ENCODE data around the gene TTLL4. TPM values are rescaled to one million over a fixed set of nuclear protein-coding genes. Genes with fewer than 3 reads are reported as not detected.
"Not testable (repeated sequence)": the region's sequence is repeated elsewhere in the genome, so short reads cannot be mapped to it uniquely, and the experiment has no call there.

TTLL4 gene
- 10 to 100 TPM; 18.9 to 42.3 (median 34.7) TPM for polyA plus RNA-seq (ENCODE audit: insufficient read length in 4 of 4)

DNA sequence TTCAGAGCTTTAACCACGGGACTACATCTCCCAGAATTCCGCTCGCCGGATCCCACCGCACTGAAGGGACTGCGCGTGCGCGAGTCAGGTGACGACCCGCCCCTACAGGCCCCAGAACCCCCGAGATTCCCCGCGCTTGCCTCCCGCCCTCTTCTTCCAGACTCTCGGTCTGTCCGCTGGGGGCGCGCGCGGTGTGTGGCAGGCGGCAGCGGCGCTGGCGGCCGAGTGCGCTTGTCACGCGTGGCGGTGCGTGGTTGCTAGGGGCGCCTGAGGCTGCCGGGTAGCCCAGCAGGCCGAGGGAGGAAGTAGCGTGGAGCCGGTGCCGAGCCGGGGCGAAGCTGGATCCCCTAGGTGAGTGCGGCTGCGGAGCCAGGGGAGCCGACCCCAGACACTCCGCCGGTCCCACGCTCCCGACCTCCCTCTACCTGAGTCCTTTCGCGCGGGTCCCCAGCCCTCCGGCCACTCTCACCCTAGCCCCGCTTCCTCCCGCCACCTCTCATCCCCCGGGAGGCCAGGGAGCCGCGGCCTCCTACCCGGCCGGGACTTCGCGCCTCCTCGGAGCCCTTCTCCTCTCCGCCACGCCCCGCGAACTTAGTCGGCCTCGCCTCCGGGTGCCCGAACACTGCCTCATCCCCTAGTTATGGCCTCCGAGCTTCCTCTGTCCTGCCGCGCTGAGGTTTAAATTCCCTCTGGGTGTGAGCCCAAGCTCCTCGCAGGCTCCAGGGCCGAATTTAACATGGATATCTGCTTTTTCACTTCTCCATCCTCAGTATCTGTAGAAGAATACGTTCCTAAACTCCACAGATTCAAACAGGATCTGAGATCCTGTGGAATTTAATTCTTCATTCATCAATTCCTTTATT lies at the start of gene TTLL4:
TSS of gene TTLL4 (plus strand) at position 149 of the 863 bp plus-strand sequence. CDS start 26,842 bp downstream, outside the sequence.
- DNase-seq (ENCODE audit: low read depth in 4 of 4, low spot score in 3 of 4) = peak; percentile 89 to 93 (median 93)

DNA sequence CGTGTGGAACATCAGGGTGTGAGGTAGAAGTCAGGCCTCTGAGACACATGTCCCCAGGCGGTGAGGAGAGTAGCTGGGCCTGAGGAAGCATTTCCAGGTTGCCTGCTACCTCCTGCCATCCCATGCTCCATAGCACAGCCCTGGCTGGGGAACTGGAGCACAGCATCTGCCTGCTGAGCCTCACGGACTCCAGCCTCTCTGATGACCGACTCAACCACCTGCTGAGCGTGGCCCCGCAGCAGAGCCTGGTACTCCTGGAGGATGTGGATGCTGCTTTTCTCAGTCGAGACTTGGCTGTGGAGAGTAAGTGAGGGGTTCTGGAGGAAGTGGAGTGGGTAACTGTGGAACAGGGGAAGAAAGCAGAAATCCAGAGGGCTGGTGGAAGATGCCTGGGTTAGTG lies 48.3 kb upstream of the TTLL4 start:
- DNase-seq (ENCODE audit: low read depth in 4 of 4, low spot score in 3 of 4) = no peak

GRCh38 chr2:218662827-218663226 lies 47.8 kb upstream of the TTLL4 start:
- DNase-seq (ENCODE audit: low read depth in 4 of 4, low spot score in 3 of 4) = no peak

DNA sequence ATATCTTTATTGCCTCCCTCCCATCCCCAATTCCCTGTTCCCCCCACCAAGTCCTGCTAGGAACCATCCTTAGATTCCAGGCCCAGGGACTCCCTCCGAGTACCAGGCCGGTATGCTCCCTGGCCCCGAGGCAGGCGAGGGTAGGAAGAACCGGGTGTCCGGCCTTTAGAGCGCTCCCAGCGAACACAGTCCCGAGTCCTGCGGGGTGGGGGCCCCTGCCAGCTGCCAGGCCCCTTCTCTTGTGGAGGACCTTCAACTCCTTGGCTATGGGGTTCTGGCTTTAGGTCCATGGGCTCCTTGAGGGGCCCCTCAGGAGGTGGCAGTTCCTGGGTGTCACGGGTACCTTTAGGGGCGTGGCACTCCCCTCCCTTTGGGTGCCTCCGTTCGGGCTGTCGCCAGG lies 46.7 kb upstream of the TTLL4 start:
- DNase-seq (ENCODE audit: low read depth in 4 of 4, low spot score in 3 of 4) = no peak

DNA sequence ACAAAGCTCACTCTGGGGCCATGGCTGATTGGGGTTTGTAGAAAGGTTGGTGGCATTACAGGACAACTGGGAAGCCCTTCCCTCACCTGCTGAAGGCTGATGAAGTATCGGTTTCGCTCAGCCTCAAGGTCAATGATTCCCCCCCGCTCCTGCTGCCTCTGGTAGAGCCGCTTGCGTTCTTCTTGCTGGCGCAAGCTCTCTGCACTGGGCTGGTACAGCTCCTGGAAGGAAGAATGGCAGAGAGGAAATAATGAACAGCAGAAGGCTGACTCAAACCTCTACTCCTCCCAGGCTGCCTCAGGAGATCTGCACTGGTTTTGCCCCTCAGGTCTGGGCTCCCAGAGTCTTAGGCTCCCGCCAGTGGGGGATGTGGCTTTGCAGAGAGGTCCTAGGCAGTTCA lies 46.0 kb upstream of the TTLL4 start:
- DNase-seq (ENCODE audit: low read depth in 4 of 4, low spot score in 3 of 4) = no peak

- no peak for DNase-seq (ENCODE audit: low read depth in 4 of 4, low spot score in 3 of 4)
Measured at GRCh38 chr2:218671097-218671653, 39.5 kb upstream of the TTLL4 start.

- peak; percentile 72 to 79 (median 77) for DNase-seq (ENCODE audit: low read depth in 4 of 4, low spot score in 3 of 4)
Measured at GRCh38 chr2:218671654-218672566, 38.7 kb upstream of the TTLL4 start, which contains the start of the genes RNF25 and STK36. RNF25 (minus strand) TSS chr2:218672002; CDS start chr2:218671970, 32 bp downstream. STK36 (plus strand) TSS chr2:218672086; CDS start chr2:218672830, 744 bp downstream.

GRCh38 chr2:218679119-218679518 lies 31.5 kb upstream of the TTLL4 start:
- DNase-seq (ENCODE audit: low read depth in 4 of 4, low spot score in 3 of 4) = no peak

DNA sequence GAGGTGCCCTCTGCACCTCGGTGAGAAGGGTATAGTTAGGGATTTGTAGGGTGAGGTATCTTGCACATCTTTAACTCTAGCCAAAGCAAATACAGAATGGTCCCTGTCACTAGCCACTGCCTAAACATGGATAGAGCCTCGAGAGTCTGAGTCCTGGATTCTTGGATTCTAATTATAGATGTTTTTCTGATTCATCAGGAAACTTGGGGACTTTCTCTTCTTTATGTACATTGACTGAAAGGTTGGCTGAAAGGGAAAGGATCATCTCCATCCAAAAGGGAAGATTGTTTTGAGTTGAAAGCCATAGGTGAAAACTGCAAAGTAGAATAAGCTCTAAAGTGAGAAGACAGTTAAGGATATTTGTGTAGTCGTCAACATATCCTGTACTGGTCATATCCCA lies 30.6 kb upstream of the TTLL4 start:
- no peak for DNase-seq (ENCODE audit: low read depth in 4 of 4, low spot score in 3 of 4)

DNA sequence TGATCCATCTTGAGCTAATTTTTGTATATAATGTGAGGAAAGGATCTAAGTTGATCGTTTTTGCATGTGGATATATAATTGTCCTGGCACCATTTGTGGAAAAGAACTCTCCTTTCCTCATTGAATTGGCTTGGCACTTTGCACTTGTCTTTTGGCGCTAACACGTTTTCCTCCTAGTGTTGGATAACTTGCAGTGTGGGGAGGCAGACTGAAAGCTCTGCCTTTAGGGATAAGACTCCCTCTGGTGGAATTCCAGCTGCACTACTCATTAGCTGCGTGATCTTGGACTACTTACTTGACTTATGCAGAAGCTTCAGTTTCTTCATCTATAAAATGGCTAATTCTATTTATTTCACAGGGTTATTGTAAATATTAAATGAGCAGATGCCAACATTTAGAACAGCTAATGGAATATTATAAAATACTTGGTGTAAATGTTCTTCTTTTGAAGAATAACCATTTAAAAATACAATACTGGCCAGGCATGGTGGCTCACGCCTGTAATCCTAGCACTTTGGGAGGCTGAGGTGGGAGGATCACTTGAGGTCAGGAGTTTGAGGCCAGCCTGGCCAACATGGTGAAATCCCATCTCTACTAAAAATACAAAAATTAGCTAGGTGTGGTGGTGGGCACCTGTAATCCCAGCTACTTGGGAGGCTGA lies 23.1 kb upstream of the TTLL4 start:
- not testable (repeated sequence) for DNase-seq (ENCODE audit: low read depth in 4 of 4, low spot score in 3 of 4)

DNA sequence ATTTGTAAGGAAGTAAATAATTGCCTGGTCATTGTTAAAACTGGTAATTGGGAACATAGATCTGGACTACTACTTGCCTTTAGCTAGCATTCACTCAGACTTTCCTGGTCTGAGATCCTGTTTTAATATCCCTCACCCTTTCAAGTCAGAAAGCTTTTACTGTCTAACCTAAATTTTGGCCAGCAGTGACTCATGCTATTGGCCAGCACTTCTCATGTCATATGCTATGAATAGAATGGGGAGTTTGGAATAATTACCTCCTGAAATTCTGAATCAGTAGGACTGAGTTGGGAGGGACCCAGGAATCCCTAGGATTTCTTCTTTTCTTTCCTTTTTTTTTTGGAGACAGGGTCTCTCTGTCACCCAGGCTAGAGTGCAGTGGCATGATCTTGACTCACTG lies 19.4 kb upstream of the TTLL4 start:
- no peak for DNase-seq (ENCODE audit: low read depth in 4 of 4, low spot score in 3 of 4)

GRCh38 chr2:218694405-218695145 lies 16.1 kb upstream of the TTLL4 start:
- DNase-seq (ENCODE audit: low read depth in 4 of 4, low spot score in 3 of 4) = no peak

DNA sequence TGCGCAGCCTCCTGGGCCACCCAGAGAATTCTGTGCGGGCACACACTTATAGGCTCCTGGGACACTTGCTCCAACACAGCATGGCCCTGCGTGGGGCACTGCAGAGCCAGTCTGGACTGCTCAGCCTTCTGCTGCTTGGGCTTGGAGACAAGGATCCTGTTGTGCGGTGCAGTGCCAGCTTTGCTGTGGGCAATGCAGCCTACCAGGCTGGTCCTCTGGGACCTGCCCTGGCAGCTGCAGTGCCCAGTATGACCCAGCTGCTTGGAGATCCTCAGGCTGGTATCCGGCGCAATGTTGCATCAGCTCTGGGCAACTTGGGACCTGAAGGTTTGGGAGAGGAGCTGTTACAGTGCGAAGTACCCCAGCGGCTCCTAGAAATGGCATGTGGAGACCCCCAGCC lies 11.8 kb upstream of the TTLL4 start:
- no peak for DNase-seq (ENCODE audit: low read depth in 4 of 4, low spot score in 3 of 4)

- DNase-seq (ENCODE audit: low read depth in 4 of 4, low spot score in 3 of 4) = no peak
Measured at GRCh38 chr2:218701806-218702205, 8.8 kb upstream of the TTLL4 start.

GRCh38 chr2:218703341-218703740 lies 7.3 kb upstream of the TTLL4 start:
- no peak for DNase-seq (ENCODE audit: low read depth in 4 of 4, low spot score in 3 of 4)

- DNase-seq (ENCODE audit: low read depth in 4 of 4, low spot score in 3 of 4) = no peak
Measured at GRCh38 chr2:218708086-218708485, 2.5 kb upstream of the TTLL4 start.

GRCh38 chr2:218709908-218710307 lies 727 bp upstream of the TTLL4 start:
- no peak for DNase-seq (ENCODE audit: low read depth in 4 of 4, low spot score in 3 of 4)

DNA sequence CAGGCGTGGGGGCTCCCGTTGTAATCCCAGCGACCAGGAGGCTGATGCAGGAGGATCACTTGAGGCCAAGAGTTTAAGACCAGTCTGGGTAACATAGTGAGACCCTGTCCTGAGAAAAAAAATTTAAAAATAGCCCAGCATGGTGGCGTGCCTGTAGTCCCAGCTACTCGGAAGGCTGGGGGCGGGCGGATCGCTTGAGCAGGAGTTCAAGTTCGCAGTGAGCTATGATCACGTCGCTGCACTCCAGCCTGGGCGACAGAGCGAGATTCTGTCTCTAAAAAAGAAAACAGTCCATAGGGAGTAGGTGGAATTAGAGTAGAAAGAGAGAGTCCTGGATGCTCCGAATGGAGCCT lies 325 bp upstream of the TTLL4 start:
- DNase-seq (ENCODE audit: low read depth in 4 of 4, low spot score in 3 of 4) = no peak

DNA sequence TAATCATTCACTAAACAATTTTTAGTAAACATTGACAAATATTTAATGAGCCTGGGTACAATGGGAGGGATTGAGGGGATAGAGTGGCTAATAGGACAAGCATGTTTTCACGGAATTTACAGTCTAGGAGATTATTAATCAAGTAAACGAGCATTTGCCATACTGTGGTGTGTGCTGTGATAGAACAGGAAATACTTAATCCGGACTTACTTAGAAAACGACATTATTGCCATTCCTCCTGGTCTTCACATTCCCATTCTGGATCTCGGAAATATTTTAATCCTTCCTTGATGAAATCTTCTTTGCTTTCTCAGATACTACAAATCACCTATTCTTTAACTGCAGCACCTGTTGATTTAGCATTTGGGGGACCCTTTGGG lies 905 bp downstream of the TTLL4 start:
- DNase-seq (ENCODE audit: low read depth in 4 of 4, low spot score in 3 of 4) = peak in 1 of 4 donors; percentile 40

GRCh38 chr2:218713922-218714321 lies 3.3 kb downstream of the TTLL4 start:
- DNase-seq (ENCODE audit: low read depth in 4 of 4, low spot score in 3 of 4) = no peak
